NCI-H526 (cell line): ENCODE measurements around the gene PGAM2.

Source experiments
- DNase-seq, 2 experiments: peaks; one replicate each; lab custom pipeline; 2025; lab: John Stamatoyannopoulos, UW

The PGAM2 gene

DNA sequence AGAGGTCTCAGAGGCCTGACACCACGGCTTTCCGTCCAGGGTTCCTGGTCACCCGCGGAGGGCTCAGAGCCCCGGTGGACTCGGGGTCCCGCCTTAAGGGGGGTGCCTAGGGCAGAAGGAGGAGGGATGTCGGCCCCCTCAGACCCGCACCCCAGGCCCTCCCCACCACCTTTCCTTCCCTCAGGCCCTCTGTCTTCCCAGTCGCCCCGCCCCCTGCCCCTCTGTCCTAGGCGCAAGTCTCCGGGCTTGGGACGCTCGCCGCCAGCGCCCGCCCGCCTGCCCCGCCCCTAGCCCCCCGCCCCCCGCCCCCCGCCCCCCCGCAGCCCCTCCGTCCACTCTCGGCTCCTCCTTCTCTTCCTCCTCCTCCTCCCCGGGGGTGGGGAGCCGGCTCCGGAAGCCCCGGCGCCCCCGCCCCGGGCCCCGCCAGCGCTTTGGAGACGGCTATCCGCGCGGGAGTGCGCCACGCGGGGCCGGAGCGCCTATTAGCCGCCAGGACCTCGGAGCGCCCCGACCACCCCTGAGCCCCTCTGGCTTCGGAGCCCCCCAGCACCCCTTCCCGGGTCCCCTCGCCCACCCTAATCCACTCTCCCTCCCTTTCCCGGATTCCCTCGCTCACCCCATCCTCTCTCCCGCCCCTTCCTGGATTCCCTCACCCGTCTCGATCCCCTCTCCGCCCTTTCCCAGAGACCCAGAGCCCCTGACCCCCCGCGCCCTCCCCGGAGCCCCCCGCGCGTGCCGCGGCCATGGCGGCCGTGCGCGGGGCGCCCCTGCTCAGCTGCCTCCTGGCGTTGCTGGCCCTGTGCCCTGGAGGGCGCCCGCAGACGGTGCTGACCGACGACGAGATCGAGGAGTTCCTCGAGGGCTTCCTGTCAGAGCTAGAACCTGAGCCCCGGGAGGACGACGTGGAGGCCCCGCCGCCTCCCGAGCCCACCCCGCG, 38.8 kb upstream of the PGAM2 start, which contains the start of gene AEBP1:
AEBP1 (plus strand) TSS at position 423 of the 937 bp plus-strand sequence; CDS start at position 744, 321 bp downstream.
- peak in 1 of 2 experiments; percentile 27 for DNase-seq

- DNase-seq: no peak
These were observed 38.2 kb upstream of the PGAM2 start for GRCh38 chr7:44103566-44103922.

- DNase-seq: no peak
These were observed 37.6 kb upstream of the PGAM2 start for GRCh38 chr7:44102846-44103565.

DNA sequence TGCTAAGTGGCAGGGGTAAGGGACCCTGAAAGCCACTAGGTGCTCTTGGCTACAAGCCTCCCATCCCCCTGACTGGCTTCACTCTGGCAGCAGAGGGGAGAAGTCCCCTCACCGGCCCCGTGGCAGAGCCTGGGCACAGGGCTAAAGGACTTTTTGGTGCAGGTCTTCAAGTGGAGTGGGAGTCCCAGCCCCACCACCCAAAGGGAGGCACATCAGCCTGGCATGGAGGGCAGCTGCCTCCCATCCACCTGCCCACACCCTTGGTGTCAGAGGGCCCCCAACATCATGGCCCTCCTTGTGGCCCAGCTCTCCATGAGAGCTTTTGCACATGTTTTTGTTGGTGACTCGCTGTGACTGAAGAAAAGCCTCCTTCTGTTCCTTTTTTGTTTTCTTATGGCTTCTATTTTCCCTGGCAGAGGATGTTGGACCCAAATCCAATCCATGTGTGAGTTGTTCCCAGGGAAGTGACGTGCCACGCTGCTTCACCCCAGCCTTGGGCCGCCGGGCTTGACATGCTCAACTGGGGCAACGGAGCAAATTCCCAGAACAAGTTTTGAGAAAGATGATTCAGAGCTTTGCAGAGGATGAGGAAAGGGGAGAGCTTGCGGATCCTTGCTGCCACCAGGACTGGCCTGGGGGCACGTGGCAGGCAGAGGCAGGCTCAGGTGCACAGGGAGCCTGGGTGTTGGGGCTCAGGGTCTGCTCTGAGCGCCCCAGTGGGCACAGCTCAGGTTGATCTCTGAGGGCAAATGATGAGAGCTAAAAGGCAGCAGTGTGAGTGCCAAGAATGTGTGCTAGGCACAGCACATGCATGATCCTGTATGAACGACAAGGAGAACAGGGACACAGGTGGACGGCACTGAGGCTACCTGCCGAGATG, 36.8 kb upstream of the PGAM2 start:
- DNase-seq: no peak

DNA sequence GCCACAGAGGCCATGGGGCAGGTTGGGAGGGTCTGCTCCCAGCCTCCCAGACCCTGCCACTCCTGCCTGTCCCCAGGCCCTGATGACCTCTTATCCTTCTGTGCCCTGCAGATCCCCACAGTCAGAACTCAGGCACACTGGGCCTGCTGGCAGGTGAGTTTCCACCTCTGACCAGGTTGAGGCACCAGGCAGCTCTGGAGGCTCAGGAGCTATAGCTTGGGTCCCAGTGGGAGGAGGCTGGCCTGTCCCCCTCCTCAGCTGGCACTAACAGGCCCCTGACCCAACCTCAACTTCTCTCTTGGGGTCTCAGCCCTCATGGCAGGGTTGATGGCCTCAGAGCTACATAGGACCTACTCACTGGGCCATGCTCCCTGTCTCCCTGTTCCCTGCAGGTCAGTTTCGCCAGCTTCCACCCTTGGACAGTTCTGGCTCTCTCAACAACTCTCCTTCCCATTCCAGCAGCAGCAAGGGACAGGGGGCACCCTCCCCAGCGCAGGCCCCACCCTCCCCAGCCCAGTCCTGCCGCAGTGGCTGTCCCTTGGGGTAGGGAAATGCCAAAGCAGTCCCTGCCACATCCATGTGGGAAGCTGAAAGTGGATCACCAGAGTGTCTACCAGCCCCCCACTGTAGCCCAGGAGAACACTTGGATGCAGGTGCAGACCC, 36.1 kb upstream of the PGAM2 start:
- DNase-seq: no peak

- DNase-seq: no peak
These were observed 35.3 kb upstream of the PGAM2 start for GRCh38 chr7:44100458-44101302.

GRCh38 chr7:44099669-44100068, 34.3 kb upstream of the PGAM2 start:
- no peak for DNase-seq

DNA sequence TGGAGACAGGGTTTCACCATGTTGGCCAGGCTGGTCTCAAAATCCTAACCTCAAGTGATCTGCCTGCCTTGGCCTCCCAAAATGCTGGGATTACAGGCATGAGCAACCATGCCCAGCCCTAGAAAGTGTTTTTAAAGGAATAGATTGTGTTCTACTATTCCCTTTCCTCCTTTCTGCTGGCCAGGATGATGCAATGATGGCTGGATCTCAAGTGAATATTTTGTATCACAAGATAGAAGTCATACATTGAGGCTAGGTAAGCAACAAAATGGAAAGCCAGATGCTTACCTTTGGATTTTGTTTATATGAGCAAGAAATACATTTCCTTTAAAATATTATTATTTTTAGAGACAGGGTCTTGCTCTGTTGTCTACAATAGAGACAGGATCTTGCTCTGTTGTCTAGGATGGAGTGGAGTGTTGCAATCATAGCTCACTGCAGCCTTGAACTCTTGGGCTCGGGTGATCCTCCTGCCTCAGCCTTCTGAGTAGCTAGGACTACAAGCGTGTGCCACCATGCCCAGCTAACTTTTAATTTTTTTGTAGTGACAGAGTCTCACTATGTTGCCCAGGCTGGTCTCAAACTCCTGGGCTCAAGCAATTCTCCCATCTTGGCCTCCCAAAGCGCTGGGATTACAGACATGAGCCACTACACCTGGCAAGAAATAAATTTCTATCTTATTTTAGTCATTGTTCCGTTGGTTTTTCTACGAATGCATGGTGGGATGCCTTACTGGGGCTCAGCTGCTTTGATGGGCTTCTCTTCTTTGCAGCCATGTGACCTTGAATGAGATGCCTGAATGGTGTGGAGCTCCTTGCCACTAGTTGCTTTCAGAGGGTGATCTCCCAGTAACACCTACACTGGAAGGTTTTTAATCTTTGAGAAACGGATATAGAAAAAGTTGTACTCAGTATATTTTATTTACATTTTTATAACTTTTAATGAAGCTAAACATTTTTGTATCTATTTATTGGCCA, 33.0 kb upstream of the PGAM2 start:
- DNase-seq: no peak

- no peak for DNase-seq
These were observed 31.9 kb upstream of the PGAM2 start for GRCh38 chr7:44097064-44097932.

DNA sequence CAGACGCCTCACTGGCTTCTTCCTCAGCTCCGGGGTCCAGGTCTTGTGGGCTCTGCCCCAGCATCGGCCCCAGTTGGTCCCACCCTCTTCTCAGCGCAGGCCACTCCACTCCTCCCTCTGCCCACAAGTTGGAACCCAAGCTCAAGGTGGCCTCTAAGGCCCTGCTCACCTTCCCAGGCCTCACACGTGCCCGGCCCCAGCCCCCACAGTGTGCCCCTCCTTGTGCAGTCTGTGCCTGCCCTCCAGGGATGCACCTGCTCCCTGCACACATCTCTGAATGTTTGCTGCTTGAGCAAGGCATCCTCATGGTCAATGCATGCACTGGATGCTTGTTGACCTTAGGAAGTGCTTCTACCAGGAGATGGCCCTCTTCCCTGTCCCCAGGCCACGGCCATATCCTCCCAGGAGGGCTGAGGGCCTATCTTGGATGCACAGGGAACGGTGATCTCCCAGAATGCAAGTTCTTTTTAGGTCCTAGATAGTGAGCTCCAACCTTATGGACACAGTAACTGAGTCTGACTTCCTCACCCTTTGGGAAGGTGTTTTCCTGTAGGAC, 31.0 kb upstream of the PGAM2 start:
- no peak for DNase-seq

DNA sequence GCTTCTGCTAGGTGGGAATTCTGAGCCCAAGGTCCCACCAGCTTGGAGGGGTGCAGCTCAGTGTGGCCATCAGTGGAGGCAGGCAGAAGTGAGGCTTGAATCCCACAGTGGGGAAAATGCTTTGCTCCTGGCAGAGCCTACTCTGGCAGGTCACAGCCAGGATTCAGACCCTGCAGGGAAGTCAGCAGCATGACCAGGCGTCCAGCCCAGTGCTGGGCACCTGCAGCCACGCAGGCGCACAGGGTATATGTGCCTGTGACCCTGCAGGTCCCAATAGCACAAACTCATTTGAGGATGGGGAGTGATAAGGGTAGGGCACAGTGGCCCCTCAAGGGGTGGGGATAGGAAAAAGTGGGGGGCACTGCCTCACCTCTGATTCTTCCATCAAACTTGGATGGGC, 30.4 kb upstream of the PGAM2 start:
- DNase-seq: no peak

DNA sequence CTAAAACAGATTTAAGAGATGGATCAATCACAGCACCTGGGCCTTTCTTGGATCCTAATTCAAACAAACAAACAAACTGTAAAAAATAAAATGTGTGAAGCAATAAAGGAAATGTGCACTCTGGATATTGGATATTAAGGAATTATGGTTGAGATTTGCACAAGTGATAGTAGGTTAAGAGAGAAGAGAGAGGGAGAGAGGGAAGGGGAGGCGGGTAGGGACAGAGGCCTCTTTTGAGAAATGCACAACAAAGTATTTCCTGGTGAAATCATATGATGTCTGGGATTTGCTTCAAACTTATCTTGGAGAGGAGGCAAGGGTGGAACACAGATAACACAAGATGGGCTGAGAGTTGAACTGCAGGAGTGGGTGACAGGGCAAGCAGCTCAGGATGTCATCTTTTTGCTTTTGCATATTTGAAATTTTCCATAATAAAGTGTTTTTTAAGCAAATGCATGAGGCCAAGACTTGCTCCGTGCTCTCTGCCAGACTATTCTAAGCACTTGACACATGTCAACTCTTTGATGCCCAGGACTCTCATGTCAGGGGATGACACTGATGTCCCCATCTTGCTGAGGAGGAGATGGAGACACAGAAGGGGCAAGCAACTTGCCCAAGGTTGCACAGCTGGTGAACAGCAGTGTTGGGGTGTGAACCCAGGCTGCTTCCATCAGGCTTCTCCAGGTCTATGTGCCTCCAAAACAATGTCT, 29.7 kb upstream of the PGAM2 start:
- DNase-seq: no peak

- DNase-seq: no peak
These were observed 29.0 kb upstream of the PGAM2 start for GRCh38 chr7:44094365-44094764.

- DNase-seq: no peak
These were observed 27.8 kb upstream of the PGAM2 start for GRCh38 chr7:44093102-44093641.

DNA sequence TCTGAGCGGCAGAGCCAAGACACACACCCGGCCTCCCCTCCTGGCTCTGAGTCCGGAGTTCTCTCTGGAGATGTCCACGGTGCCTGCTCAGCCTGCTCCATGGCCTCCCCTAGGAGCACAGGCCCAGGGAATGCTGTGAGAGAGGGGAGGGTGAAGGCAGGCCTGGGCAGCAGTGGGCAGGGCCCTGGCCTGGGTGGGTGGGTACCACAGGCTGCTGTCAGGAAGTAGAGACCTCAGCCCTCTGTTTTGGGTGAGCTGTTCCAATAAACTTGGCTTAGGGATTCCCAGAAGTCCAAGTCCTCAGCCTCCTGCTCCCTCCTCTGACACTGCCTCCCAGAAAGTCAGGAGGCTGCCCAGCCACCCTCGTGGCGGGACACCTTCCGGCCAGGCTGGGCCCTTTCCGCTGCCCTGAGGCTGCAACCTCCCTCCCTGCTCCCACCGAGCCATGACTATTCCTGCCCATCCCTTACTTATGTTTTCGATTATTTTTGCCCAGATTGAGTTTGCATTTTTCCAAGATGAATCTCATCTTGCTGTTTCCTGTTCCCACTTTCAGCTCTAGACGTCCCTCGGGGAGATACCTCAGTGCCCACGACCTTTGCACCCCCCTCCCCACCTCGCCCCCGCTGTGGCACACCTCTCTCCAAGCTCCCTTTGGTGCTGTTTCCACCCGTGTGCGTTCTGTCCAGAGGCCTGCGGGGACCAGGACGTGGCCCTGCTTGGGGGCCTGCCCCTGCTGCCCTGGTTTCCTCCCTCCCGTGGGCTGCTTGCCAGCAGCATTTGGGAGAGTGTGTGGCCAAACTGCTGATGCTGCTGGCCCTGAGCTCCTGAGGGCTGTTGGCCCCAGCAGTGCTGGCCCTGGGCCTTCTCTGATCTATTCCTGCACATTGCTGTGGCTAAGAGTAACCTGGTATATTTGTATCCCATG, 22.8 kb upstream of the PGAM2 start:
- DNase-seq: no peak

DNA sequence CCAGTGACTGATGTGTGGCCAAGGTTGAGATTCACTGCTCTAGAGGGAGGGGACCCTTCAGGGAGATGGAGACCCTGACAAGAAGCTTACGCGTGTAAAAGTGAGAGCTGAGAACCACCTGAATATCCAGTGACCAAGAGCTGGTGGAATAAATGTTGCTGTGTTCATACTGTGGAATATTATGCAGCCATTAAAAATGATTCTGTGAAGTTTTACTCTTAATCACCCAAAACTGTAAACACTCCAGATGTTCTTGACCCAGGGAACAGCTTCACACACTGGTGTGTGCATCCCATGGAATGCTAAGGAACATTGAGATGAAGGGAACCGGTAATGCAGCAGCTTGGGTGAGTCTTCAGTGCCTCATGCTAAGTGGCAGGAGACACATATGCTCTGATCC, 21.3 kb upstream of the PGAM2 start:
- DNase-seq: no peak
